Karpas-422 (cell line): ENCODE measurements around the gene CD180. TPM values are rescaled to one million over a fixed set of nuclear protein-coding genes. Genes with fewer than 3 reads are reported as not detected.

Source experiments
- DNase-seq: peaks from one replicate; pipeline ENCODE4 v3.0.0-alpha.2; 2015
- H2AFZ ChIP-seq: fragments of 200-600 bp; sonication (generic); 2 replicates; pipeline ENCODE4 v1.6.1; 2014; ENCODE audit warnings: antibody characterized with exemption, low read length, mixed read lengths
- H3K27ac ChIP-seq: fragments of 200-600 bp; sonication (generic); 2 replicates; pipeline ENCODE4 v1.5.1; 2014; ENCODE audit warnings: mild to moderate bottlenecking, low read length, moderate library complexity
- H3K27me3 ChIP-seq: fragments of 200-600 bp; sonication (generic); 2 replicates; pipeline ENCODE4 v1.6.1; 2014; ENCODE audit warnings: low read length, mixed read lengths
- H3K36me3 ChIP-seq: fragments of 200-600 bp; sonication (generic); 2 replicates; pipeline ENCODE4 v1.6.1; 2014; ENCODE audit warnings: low read length, mixed read lengths; ENCODE audit not compliant: insufficient read depth
- H3K4me1 ChIP-seq: fragments of 200-600 bp; sonication (generic); 2 replicates; pipeline ENCODE4 v1.6.1; 2014; ENCODE audit warnings: mild to moderate bottlenecking, low read length, mixed read lengths
- H3K4me2 ChIP-seq: fragments of 200-600 bp; sonication (generic); 2 replicates; pipeline ENCODE4 v1.6.1; 2014; ENCODE audit warnings: low read length, low read depth, mild to moderate bottlenecking; ENCODE audit not compliant: poor library complexity, severe bottlenecking
- H3K4me3 ChIP-seq: fragments of 200-600 bp; sonication (generic); 2 replicates; pipeline ENCODE4 v1.5.1; 2014; ENCODE audit warnings: mild to moderate bottlenecking, antibody characterized with exemption, low read length, mixed read lengths
- H3K79me2 ChIP-seq: fragments of 200-600 bp; sonication (generic); 2 replicates; pipeline ENCODE4 v1.6.1; 2014; ENCODE audit warnings: mild to moderate bottlenecking, low read length, mixed read lengths
- H3K9ac ChIP-seq: fragments of 200-600 bp; sonication (generic); 2 replicates; pipeline ENCODE4 v1.6.0; 2014; ENCODE audit warnings: low read length
- H3K9me2 ChIP-seq: fragments of 200-600 bp; sonication (generic), shearing (Covaris generic); replicated peaks from 2 replicates; pipeline ENCODE4 v1.6.0; 2014; ENCODE audit warnings: mild to moderate bottlenecking, low read length, moderate library complexity; ENCODE audit not compliant: insufficient read depth
- H3K9me3 ChIP-seq: fragments of 300-700, 200-600 bp; sonication (generic); 2 replicates; pipeline ENCODE4 v1.6.1; 2014; ENCODE audit warnings: low read length, mixed read lengths
- H4K20me1 ChIP-seq: fragments of 200-600 bp; sonication (generic); 2 replicates; pipeline ENCODE4 v1.6.1; 2014; ENCODE audit warnings: mild to moderate bottlenecking, antibody characterized with exemption, low read length, low read depth; ENCODE audit not compliant: insufficient read depth
- total RNA-seq: library from RNA; depleted of rRNA; stranded (reverse); fragments of >200 nt; shearing (Covaris generic); gene quantifications from 2 replicates; pipeline ENCODE4 v1.2.3, GENCODE V29; 2014; ENCODE audit warnings: low replicate concordance

Gene CD180
- total RNA-seq, 1 experiment from 2014 or later: 90.7 TPM

DNA sequence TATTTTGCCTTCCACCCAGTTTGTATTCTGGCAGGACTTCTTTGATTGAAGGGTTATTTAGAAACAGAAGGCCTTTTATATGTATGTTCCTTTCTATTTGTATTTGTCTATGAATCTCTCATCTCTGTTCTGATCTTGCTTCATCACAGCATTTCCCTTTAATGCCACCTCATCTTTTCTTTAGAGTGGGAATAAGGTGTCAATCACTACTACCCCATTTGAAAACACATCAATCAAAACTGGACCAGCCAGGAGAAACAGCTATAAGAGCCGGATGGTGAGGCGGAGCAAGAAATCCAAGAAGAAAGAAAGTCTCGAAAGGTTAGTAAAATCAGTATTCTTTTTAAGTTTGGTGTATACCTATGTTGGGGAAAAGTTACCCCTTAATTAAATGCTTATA lies 36.3 kb downstream of the CD180 start:
- no peak for DNase-seq
- Histone ChIP-seq H3K27ac (peak overlapping the region; percentile 28; the same call in 1 of the 2 replicates), H3K9me3 (no peaks in the 10 kb centered on the region), H3K4me3 (no peak overlapping the region), H4K20me1 (no peaks in the 10 kb centered on the region), H2AFZ (no peak overlapping the region), H3K4me1 (peaks cover 25% of the 10 kb centered on the region), H3K79me2 (no peaks in the 10 kb centered on the region), H3K4me2 (no peak overlapping the region), H3K27me3 (no peaks in the 10 kb centered on the region), H3K36me3 (no peaks in the 10 kb centered on the region), H3K9ac (no peak overlapping the region), H3K9me2 (no peaks in the 10 kb centered on the region)

DNA sequence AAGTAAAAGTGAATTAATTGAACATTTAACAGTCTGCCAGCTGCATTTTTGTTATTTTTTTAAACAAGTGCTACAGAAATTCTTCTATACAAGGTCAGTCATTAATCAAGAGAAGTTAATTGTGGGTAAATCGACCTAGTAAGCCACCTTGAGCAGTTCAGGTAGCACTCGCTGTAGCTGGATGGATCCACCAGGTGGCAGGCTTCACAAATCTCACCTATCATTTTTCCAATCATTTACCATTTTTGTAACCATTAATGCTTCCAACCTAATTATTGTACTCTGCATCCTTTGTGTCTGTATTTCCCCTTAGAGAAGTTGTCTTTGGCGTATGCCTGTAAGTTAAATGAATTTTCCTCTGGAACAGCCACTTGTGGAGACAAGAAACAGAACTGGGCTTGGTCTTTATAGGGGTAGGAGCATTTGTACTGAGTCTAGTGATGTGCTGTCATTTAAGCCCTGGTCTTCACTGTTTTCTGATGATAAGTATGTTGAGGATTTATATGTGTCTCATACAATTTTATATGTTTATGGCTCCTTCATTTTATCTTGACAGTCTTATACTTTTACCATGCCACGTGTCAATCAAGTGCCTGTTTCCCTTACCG lies 39.5 kb downstream of the CD180 start:
- peaks cover 34% of the 10 kb centered on the region for H3K4me1 ChIP-seq
- no peaks in the 10 kb centered on the region for H3K36me3 ChIP-seq
- no peaks in the 10 kb centered on the region for H4K20me1 ChIP-seq
- H3K4me2 ChIP-seq: no peak overlapping the region
- no peak overlapping the region for H2AFZ ChIP-seq
- no peak overlapping the region for H3K27ac ChIP-seq
- H3K4me3 ChIP-seq: no peak overlapping the region
- no peaks in the 10 kb centered on the region for H3K27me3 ChIP-seq
- H3K9ac ChIP-seq: no peak overlapping the region
- DNase-seq: peak; percentile 77
- H3K79me2 ChIP-seq: no peaks in the 10 kb centered on the region
- no peaks in the 10 kb centered on the region for H3K9me2 ChIP-seq
- H3K9me3 ChIP-seq: no peaks in the 10 kb centered on the region

DNA sequence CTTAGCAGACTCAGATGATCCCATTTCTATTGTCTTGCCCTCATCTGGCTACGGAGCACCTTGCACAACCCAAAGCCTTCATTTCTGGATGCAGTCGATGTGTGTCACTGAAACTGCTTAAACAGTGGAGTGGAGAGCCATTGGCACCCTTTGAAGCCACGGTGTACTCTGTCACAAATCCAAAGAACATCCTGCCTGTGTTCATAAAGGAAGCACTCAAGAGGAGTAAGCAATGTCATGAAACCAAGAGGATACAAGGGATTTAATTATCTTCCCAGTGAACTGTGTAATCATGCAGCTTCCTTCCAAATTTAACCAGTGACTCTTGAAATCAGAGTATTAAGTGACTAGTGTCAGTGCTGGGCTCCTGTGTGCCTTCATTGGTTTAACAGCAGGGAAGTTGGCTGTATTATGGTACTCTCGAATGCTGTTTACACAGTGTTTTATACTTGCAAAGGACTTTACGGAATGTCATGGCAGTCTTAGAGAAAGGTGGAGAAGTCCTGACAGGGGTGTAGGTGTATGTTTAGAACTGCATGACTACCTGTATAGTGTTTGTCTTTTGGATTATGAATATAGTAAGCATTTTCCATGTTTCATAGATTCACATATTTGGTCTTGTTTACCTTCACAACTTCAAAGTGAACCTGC lies 41.9 kb downstream of the CD180 start:
- Histone ChIP-seq H3K9me2 (no peaks in the 10 kb centered on the region), H3K4me1 (peaks cover 22% of the 10 kb centered on the region), H3K4me3 (no peak overlapping the region), H2AFZ (no peak overlapping the region), H3K27me3 (no peaks in the 10 kb centered on the region), H3K4me2 (no peak overlapping the region), H3K9me3 (no peaks in the 10 kb centered on the region), H3K36me3 (no peaks in the 10 kb centered on the region), H4K20me1 (no peaks in the 10 kb centered on the region), H3K27ac (no peak overlapping the region), H3K79me2 (no peaks in the 10 kb centered on the region), H3K9ac (no peak overlapping the region)
- DNase-seq: no peak

DNA sequence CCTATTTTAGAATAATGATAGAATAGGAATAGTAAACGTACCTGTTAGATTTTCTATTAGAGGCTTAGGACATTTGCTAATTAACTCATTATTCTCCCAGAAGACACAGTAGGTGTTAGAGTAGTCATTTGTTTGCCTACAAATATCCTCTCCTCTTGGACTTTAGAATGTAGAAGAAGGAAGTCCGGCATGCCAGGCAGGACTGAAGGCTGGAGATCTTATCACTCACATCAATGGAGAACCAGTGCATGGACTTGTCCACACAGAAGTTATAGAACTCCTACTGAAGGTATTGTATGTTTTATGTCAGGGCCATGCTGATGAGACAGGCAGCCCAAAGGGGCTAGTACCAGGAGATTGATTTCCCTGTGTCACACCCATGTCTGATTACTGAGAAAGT lies 43.3 kb downstream of the CD180 start:
- no peaks in the 10 kb centered on the region for H3K36me3 ChIP-seq
- no peak overlapping the region for H3K9ac ChIP-seq
- no peaks in the 10 kb centered on the region for H3K27me3 ChIP-seq
- no peak overlapping the region for H3K4me3 ChIP-seq
- DNase-seq: no peak
- H3K27ac ChIP-seq: no peak overlapping the region
- no peaks in the 10 kb centered on the region for H3K9me2 ChIP-seq
- H3K4me2 ChIP-seq: no peak overlapping the region
- H4K20me1 ChIP-seq: no peaks in the 10 kb centered on the region
- no peaks in the 10 kb centered on the region for H3K79me2 ChIP-seq
- no peak overlapping the region for H2AFZ ChIP-seq
- no peaks in the 10 kb centered on the region for H3K9me3 ChIP-seq
- peaks cover 31% of the 10 kb centered on the region for H3K4me1 ChIP-seq

DNA sequence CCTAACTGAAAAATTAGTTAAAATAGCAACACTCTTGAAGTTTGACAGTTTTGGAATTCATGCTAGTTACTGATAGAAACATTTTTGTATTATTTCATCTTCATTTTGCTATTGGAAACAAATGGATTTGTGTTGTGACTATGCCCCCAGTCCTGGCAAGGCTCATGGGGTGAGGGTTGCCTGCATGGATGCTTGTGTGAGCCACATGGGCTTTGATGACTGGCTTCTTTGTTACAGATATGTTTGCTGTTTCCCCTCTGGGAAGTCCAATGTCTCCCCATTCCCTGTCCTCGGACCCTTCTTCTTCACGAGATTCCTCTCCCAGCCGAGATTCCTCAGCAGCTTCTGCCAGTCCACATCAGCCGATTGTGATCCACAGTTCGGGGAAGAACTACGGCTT lies 44.2 kb downstream of the CD180 start:
- Histone ChIP-seq H4K20me1 (no peaks in the 10 kb centered on the region), H3K36me3 (no peaks in the 10 kb centered on the region), H3K4me1 (peaks cover 40% of the 10 kb centered on the region), H3K9me2 (no peaks in the 10 kb centered on the region), H3K9ac (no peak overlapping the region), H3K4me3 (no peak overlapping the region), H2AFZ (no peak overlapping the region), H3K79me2 (no peaks in the 10 kb centered on the region), H3K27ac (no peak overlapping the region), H3K4me2 (no peak overlapping the region), H3K27me3 (no peaks in the 10 kb centered on the region), H3K9me3 (no peaks in the 10 kb centered on the region)
- DNase-seq: no peak

DNA sequence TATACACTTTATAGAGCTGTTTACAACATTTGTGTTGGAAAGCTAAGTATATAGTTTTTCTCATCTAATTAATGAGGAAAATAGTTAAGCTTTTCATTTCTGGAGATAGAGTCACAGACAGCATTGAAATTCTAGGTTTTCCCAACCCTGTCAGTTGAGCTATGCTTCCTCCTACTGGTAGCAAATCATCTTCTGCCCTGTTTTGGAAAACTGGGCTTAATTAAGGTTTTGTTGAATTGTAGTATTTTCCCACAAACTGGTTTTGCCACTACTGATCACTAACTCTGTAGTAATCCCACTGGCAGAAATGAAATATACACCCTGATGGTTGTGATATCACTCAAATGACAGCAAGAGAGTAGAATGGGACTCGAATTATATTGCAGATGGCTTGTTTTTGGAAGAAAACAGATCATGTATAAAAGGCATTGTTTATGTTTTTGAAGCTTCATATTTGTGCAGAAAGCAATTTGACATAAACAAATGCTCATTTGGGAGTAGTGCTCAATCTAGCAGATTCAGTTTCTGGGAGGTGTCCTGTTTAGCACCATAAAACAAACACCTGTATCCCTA lies 46.6 kb downstream of the CD180 start:
- no peaks in the 10 kb centered on the region for H3K36me3 ChIP-seq
- no peak overlapping the region for H3K4me3 ChIP-seq
- H3K4me2 ChIP-seq: no peak overlapping the region
- H3K79me2 ChIP-seq: no peaks in the 10 kb centered on the region
- H3K9ac ChIP-seq: no peak overlapping the region
- no peaks in the 10 kb centered on the region for H3K9me2 ChIP-seq
- no peak for DNase-seq
- no peak overlapping the region for H2AFZ ChIP-seq
- peaks cover 64% of the 10 kb centered on the region for H3K4me1 ChIP-seq
- no peaks in the 10 kb centered on the region for H3K9me3 ChIP-seq
- no peaks in the 10 kb centered on the region for H3K27me3 ChIP-seq
- H3K27ac ChIP-seq: no peak overlapping the region
- H4K20me1 ChIP-seq: no peaks in the 10 kb centered on the region

DNA sequence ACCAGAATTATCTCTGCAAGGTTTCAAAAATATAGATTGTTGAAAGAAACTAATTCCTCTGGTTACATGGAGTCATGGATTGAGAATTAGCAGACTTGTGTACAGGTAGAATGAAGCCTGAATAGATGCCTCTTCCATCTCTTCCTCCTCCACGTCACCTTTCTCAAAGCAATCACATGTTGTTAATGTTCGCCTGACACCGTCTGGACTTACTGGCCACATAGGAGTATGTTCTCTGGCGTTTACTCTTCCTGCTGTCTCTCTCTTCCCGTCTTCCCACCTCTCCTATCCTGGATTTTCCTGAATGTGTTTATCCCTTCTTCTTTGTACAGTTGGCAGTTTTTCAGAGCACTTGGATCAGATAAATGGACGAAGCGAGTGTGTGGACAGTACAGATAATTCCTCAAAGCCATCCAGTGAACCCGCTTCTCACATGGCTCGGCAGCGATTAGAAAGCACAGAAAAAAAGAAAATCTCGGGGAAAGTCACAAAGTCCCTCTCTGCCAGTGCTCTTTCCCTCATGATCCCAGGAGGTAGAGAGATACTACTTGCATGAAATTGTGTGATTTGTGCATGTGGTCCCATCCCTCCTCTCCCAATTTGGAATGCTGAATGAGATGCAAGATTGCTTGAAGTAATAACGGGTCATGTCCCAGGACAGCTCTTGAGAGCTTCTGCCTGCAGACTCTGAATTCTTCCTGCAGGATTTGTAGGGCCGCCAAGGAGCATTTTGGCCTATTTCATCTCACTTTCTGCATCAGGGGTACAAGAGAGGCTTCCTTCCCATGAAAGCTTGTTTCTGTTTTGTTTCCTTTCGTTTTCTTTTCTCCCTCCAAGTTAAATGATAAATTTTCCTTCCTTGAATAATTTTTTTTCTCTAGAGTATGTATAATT lies 47.3 kb downstream of the CD180 start:
- Histone ChIP-seq H3K79me2 (no peaks in the 10 kb centered on the region), H3K9me2 (no peaks in the 10 kb centered on the region), H3K9me3 (no peaks in the 10 kb centered on the region), H3K4me3 (no peak overlapping the region), H3K9ac (no peak overlapping the region), H3K27me3 (no peaks in the 10 kb centered on the region), H3K36me3 (no peaks in the 10 kb centered on the region), H3K4me2 (no peak overlapping the region), H3K27ac (no peak overlapping the region), H2AFZ (no peak overlapping the region), H4K20me1 (no peaks in the 10 kb centered on the region), H3K4me1 (peaks cover 64% of the 10 kb centered on the region)
- DNase-seq: no peak

DNA sequence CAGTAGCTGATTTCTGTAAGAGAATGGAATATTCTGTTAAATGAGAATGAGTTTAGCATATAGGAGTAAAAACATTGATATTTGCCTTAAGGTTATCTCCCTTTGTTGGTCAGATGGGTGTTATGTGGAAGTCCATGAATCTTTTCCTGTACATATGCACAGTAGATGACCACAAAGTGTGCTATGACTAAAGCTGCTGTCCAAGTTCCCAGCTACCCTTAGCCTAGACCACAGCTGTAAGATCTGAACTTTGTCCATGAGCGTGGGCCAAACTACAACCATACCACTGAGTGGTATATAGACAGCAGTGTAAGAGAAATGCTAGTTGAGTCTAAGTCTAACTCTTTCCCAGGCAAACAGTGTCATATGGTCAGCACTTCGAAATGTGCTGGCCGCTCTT lies 48.8 kb downstream of the CD180 start:
- peaks cover 65% of the 10 kb centered on the region for H3K4me1 ChIP-seq
- no peaks in the 10 kb centered on the region for H3K79me2 ChIP-seq
- H3K9ac ChIP-seq: peak overlapping the region; percentile 21
- H3K27ac ChIP-seq: peak overlapping the region; percentile 89
- no peaks in the 10 kb centered on the region for H4K20me1 ChIP-seq
- no peaks in the 10 kb centered on the region for H3K9me2 ChIP-seq
- H3K4me3 ChIP-seq: peak overlapping the region; percentile 23
- H2AFZ ChIP-seq: peak overlapping the region; percentile 4
- H3K36me3 ChIP-seq: no peaks in the 10 kb centered on the region
- peak overlapping the region; percentile 67 for H3K4me2 ChIP-seq
- H3K9me3 ChIP-seq: no peaks in the 10 kb centered on the region
- H3K27me3 ChIP-seq: no peaks in the 10 kb centered on the region
- no peak for DNase-seq
